GM19372 (cell line): ENCODE data around the gene NRGN.

Experiments used
- ATAC-seq: cut with Tn5 transposase; IDR thresholded peaks from one replicate; pipeline ENCODE4 v1.9.1; 2021; ENCODE audit warnings: mild to moderate bottlenecking, low read depth, moderate library complexity; ENCODE audit not compliant: unreplicated experiment

The NRGN gene

DNA sequence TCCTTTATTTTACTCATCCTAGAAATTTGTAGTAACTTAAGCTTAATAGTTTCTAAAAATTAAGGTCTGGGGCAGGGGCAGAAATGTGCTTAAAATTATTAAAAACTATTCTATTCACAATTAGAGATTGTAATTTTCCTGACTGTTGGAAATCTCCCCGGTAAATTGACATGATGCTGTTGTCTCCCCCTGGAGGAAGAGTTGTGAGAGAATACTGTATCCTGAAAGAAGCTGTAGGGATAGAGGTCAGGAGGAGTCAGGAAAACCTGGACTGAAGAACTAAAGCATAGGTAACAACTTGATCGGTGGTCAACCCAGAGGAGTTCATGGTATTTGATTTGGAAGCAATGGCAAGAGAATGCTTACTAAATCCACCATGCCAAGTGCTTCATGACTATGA, 38.5 kb downstream of the NRGN start:
- no peak for ATAC-seq

DNA sequence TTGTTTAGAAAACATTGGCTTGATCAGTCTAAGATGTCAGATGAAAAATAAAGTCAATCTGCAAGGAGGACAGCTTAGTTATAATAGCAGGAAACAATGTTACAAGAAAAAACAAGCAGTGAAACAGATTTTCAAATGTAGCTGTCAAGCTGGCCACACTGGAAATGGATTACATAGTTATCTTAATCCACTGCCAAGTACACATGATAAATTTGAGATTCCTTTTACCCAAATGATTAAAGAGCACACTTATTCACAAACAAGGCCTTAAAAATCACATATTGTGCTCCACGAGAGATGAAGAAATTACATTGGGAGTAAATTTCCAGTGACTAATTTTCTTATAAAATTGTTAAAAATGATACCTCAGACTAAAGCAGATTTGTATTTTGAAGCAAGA, 39.8 kb downstream of the NRGN start:
- ATAC-seq: no peak

- no peak for ATAC-seq
These were observed 43.3 kb downstream of the NRGN start for GRCh38 chr11:124783002-124783401.

- ATAC-seq: no peak
These were observed 44.3 kb downstream of the NRGN start for GRCh38 chr11:124784051-124784450.

GRCh38 chr11:124788521-124788920, 48.8 kb downstream of the NRGN start:
- ATAC-seq: no peak

GRCh38 chr11:124791626-124792341, 52.0 kb downstream of the NRGN start:
- ATAC-seq: peak; percentile 59

- peak; percentile 63 for ATAC-seq
These were observed 53.9 kb downstream of the NRGN start for GRCh38 chr11:124793466-124794278.

DNA sequence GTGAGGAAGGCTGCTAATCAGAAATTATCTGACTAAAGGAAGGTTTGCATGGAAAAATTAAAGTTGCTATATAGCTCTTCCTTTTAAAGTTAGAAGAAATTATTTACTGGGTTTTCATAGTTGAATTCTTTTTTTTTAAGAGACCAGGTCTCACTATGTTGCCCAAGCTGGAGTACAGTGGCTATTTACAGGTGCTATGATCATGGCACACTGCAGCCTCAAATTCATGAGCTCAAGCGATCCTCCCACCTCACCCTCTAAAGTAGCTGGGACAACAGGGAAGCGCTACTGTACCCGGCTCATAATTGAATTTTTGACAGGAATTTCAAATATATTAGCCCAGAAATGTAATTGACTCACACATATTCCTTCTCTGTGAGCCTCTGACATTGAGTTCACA, 56.6 kb downstream of the NRGN start:
- no peak for ATAC-seq
